IPS DF 6.9 (cell line): ENCODE results near the gene ELOVL7.
"Not testable (repeated sequence)": the region's sequence is repeated elsewhere in the genome, so short reads cannot be mapped to it uniquely, and the experiment has no call there.

Source experiments
- DNase-seq: peaks from one replicate; pipeline ENCODE4 v3.0.0-alpha.2; 2013; ENCODE audit warnings: low read depth, low spot score
- H3K27ac ChIP-seq: one replicate; pipeline ENCODE4 v1.5.1; 2013; ENCODE audit warnings: low read length, control low read depth
- H3K27me3 ChIP-seq: 2 replicates; pipeline ENCODE4 v1.6.1; 2013; ENCODE audit warnings: mild to moderate bottlenecking, low read length; ENCODE audit not compliant: control insufficient read depth, insufficient read depth
- H3K36me3 ChIP-seq: 2 replicates; pipeline ENCODE4 v1.6.1; 2013; ENCODE audit warnings: low read length; ENCODE audit not compliant: control insufficient read depth, insufficient read depth
- H3K4me1 ChIP-seq: 2 replicates; pipeline ENCODE4 v1.6.1; 2013; ENCODE audit warnings: low read length; ENCODE audit not compliant: control insufficient read depth, insufficient read depth
- H3K4me3 ChIP-seq: 2 replicates; pipeline ENCODE4 v1.5.1; 2013; ENCODE audit warnings: mild to moderate bottlenecking, low read length
- H3K9me3 ChIP-seq: 2 replicates; pipeline ENCODE4 v1.6.1; 2013; ENCODE audit warnings: low read length, inconsistent platforms; ENCODE audit not compliant: control insufficient read depth, insufficient read depth
- WGBS: extraction: QIAGEN DNeasy Blood & Tissue Kit; methylation state at CpG from one replicate; pipeline ENCODE4 v1.1.7; 2013; ENCODE audit warnings: mixed read lengths, missing lambda C conversion rate; ENCODE audit not compliant: insufficient read length, insufficient coverage; 5-methylcytosine and 5-hydroxymethylcytosine counted together

Gene ELOVL7

GRCh38 chr5:60797482-60798153 is 46.5 kb downstream of the ELOVL7 start:
- H3K27ac ChIP-seq: no peak overlapping the region

GRCh38 chr5:60795424-60795950 is 48.6 kb downstream of the ELOVL7 start:
- H3K9me3 ChIP-seq, H3K4me1 ChIP-seq, DNase-seq, H3K36me3 ChIP-seq, H3K4me3 ChIP-seq, H3K27ac ChIP-seq, H3K27me3 ChIP-seq: not testable (repeated sequence)
- no CpG with 5 or more reads among the region's 18 CpGs for WGBS

More at GRCh38 chr5:60797482-60798153, 46.5 kb downstream of the ELOVL7 start:
- no peaks in the 10 kb centered on the region for H3K9me3 ChIP-seq
- peaks cover 7% of the 10 kb centered on the region for H3K4me1 ChIP-seq
- no peaks in the 10 kb centered on the region for H3K27me3 ChIP-seq
- no peaks in the 10 kb centered on the region for H3K36me3 ChIP-seq
- DNase-seq: peak; percentile 45
- WGBS: no CpG with 5 or more reads among the region's 6 CpGs
- H3K4me3 ChIP-seq: no peak overlapping the region

- DNase-seq: no peak
- no peak overlapping the region for H3K27ac ChIP-seq
- peaks cover 7% of the 10 kb centered on the region for H3K4me1 ChIP-seq
- no peaks in the 10 kb centered on the region for H3K27me3 ChIP-seq
- no peak overlapping the region for H3K4me3 ChIP-seq
- no peaks in the 10 kb centered on the region for H3K36me3 ChIP-seq
- no peaks in the 10 kb centered on the region for H3K9me3 ChIP-seq
- WGBS: no CpG with 5 or more reads among the region's 2 CpGs
These were observed 49.4 kb downstream of the ELOVL7 start for GRCh38 chr5:60794691-60795090.

GRCh38 chr5:60792438-60792837 is 51.6 kb downstream of the ELOVL7 start:
- DNase-seq: no peak
- no peaks in the 10 kb centered on the region for H3K36me3 ChIP-seq
- no CpG with 5 or more reads among the region's 2 CpGs for WGBS
- H3K4me3 ChIP-seq: no peak overlapping the region
- peaks cover 4% of the 10 kb centered on the region for H3K4me1 ChIP-seq
- H3K27me3 ChIP-seq: no peaks in the 10 kb centered on the region
- no peak overlapping the region for H3K27ac ChIP-seq
- no peaks in the 10 kb centered on the region for H3K9me3 ChIP-seq

GRCh38 chr5:60789551-60789950 is 54.5 kb downstream of the ELOVL7 start:
- Histone ChIP-seq H3K36me3 (no peaks in the 10 kb centered on the region), H3K9me3 (no peaks in the 10 kb centered on the region), H3K4me1 (no peaks in the 10 kb centered on the region), H3K27ac (no peak overlapping the region), H3K4me3 (no peak overlapping the region), H3K27me3 (no peaks in the 10 kb centered on the region)
- WGBS: no CpG with 5 or more reads among the region's 3 CpGs
- DNase-seq: no peak

GRCh38 chr5:60788863-60789513 is 55.1 kb downstream of the ELOVL7 start:
- no peak overlapping the region for H3K27ac ChIP-seq
- H3K36me3 ChIP-seq: no peaks in the 10 kb centered on the region
- H3K4me3 ChIP-seq: no peak overlapping the region
- H3K27me3 ChIP-seq: no peaks in the 10 kb centered on the region
- DNase-seq: no peak
- WGBS: no CpG with 5 or more reads among the region's 3 CpGs
- H3K4me1 ChIP-seq: no peaks in the 10 kb centered on the region
- H3K9me3 ChIP-seq: no peaks in the 10 kb centered on the region

GRCh38 chr5:60779466-60779865 is 64.6 kb downstream of the ELOVL7 start:
- H3K4me3 ChIP-seq: no peak overlapping the region
- H3K9me3 ChIP-seq: no peaks in the 10 kb centered on the region
- peak; percentile 16 for DNase-seq
- no CpG with 5 or more reads among the region's 2 CpGs for WGBS
- H3K36me3 ChIP-seq: no peaks in the 10 kb centered on the region
- no peaks in the 10 kb centered on the region for H3K4me1 ChIP-seq
- no peaks in the 10 kb centered on the region for H3K27me3 ChIP-seq
- H3K27ac ChIP-seq: no peak overlapping the region

GRCh38 chr5:60776343-60776742 is 67.7 kb downstream of the ELOVL7 start:
- Histone ChIP-seq H3K36me3 (no peaks in the 10 kb centered on the region), H3K27ac (no peak overlapping the region), H3K4me3 (no peak overlapping the region), H3K27me3 (no peaks in the 10 kb centered on the region), H3K9me3 (no peaks in the 10 kb centered on the region), H3K4me1 (no peaks in the 10 kb centered on the region)
- no CpG with 5 or more reads among the region's 1 CpG for WGBS
- no peak for DNase-seq

- no peaks in the 10 kb centered on the region for H3K36me3 ChIP-seq
- H3K27ac ChIP-seq: no peak overlapping the region
- WGBS: no CpG with 5 or more reads among the region's 6 CpGs
- no peak for DNase-seq
- H3K27me3 ChIP-seq: no peaks in the 10 kb centered on the region
- no peaks in the 10 kb centered on the region for H3K4me1 ChIP-seq
- H3K4me3 ChIP-seq: no peak overlapping the region
- no peaks in the 10 kb centered on the region for H3K9me3 ChIP-seq
These were observed 78.9 kb downstream of the ELOVL7 start for GRCh38 chr5:60765019-60765709.

- DNase-seq: no peak
- WGBS: no CpG with 5 or more reads among the region's 3 CpGs
- Histone ChIP-seq H3K9me3 (no peaks in the 10 kb centered on the region), H3K27ac (no peak overlapping the region), H3K4me1 (no peaks in the 10 kb centered on the region), H3K27me3 (no peaks in the 10 kb centered on the region), H3K4me3 (no peak overlapping the region), H3K36me3 (no peaks in the 10 kb centered on the region)
These were observed 81.0 kb downstream of the ELOVL7 start for GRCh38 chr5:60763061-60763460.
